NB4 (cell line): ENCODE data around the gene IL7R.

Experiments
- CTCF ChIP-seq: IDR thresholded peaks from one replicate; pipeline ENCODE4 v1.5.1; 2012; ENCODE audit warnings: low read depth, low read length
- MAX ChIP-seq: IDR thresholded peaks from 2 replicates; pipeline ENCODE4 v1.6.1; 2011; ENCODE audit warnings: low read depth, low read length
- MYC ChIP-seq: IDR thresholded peaks from 2 replicates; pipeline ENCODE4 v1.6.1; 2011; ENCODE audit warnings: low read depth, low read length
- POLR2A ChIP-seq: IDR thresholded peaks from 2 replicates; pipeline ENCODE4 v1.6.1; 2011; ENCODE audit warnings: mild to moderate bottlenecking; ENCODE audit not compliant: insufficient read length; ENCODE audit errors: extremely low read depth

DNA sequence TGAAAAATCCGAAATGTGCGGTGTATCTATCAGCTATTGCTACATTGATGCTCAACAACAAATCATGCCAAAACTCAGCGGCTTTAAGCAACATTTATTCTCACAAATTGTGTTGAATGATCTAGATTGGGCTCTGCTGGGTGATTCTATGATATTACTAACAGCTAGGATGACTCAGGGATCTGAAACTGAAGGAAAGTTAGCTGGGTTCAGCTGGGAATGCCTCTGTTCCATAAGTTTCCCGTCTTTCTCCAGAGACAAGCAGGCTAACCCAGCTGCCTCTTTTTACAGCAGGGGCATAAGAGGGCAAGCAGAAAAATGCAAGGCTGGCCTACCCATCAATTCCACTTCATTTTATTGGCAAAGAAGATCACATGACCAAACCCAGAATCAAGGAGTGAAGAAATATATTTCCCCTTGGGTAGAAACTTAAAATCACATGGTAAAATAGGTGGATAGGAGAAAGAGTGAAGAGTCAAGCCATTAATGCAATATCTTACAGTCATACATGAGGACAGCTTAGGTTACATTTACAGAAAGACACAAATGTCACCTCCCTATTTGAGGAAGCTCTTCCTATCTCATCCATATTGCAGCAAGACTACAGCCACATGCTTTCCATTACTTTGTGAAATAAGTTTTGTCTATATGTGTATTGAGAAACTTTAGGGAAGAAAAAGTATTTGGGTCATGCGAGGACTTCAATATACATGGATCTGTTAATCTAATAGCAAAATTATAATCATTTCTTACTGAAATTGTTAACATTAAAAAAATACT is 30.8 kb downstream of the IL7R start:
- TF ChIP-seq CTCF, result no peak
- TF ChIP-seq MYC, result no peak
- TF ChIP-seq POLR2A, result no peak
- TF ChIP-seq MAX, result no peak
